H4 (cell line): ENCODE results near the gene IKBKG. TPM values are rescaled to one million over a fixed set of nuclear protein-coding genes. Genes with fewer than 3 reads are reported as not detected.
"Not testable (repeated sequence)": the region's sequence is repeated elsewhere in the genome, so short reads cannot be mapped to it uniquely, and the experiment has no call there.

Source experiments
- DNase-seq: peaks from one replicate; pipeline ENCODE4 v3.0.0-alpha.2; 2015; ENCODE audit warnings: low spot score
- total RNA-seq: library from RNA; depleted of rRNA; stranded (reverse); fragments of >200 nt; shearing (Covaris generic); gene quantifications from 2 replicates; pipeline ENCODE4 v1.2.3, GENCODE V29; 2014; rRNA removed

The IKBKG gene
- total RNA-seq, 1 experiment from 2014 or later, result 23.0 TPM

GRCh38 chrX:154602766-154603437 is 55.5 kb downstream of the IKBKG start:
- DNase-seq, result no peak

GRCh38 chrX:154603438-154604430 is 56.3 kb downstream of the IKBKG start:
- DNase-seq, result peak; percentile 92

- no peak for DNase-seq
These were observed 58.1 kb downstream of the IKBKG start for GRCh38 chrX:154605566-154605965.

GRCh38 chrX:154607370-154607769 is 60.0 kb downstream of the IKBKG start:
- no peak for DNase-seq

GRCh38 chrX:154607976-154608375 is 60.6 kb downstream of the IKBKG start:
- DNase-seq, result not testable (repeated sequence)

- DNase-seq, result not testable (repeated sequence)
These were observed 61.4 kb downstream of the IKBKG start for GRCh38 chrX:154608823-154609222.

GRCh38 chrX:154611146-154611545 is 63.7 kb downstream of the IKBKG start:
- not testable (repeated sequence) for DNase-seq

- not testable (repeated sequence) for DNase-seq
These were observed 66.2 kb downstream of the IKBKG start for GRCh38 chrX:154613586-154613985.

Other genes starting within 250 kb of the IKBKG start
- gene FLNA, start 173.0 kb upstream of the IKBKG start, total RNA-seq, result 409 and 458 TPM in 2 replicates
- 53.3 and 69.3 TPM in 2 replicates for gene EMD, start 168.3 kb upstream of the IKBKG start, total RNA-seq
- gene RPL10, start 149.2 kb upstream of the IKBKG start, total RNA-seq, result 5,829 and 6,316 TPM in 2 replicates
- gene DNASE1L1, start 138.4 kb upstream of the IKBKG start, total RNA-seq, result 19.4 and 21.8 TPM in 2 replicates
- 15.1 and 15.3 TPM in 2 replicates for gene TAFAZZIN, start 136.1 kb upstream of the IKBKG start, total RNA-seq
- gene ATP6AP1, start 118.9 kb upstream of the IKBKG start, total RNA-seq, result 60.2 and 69.2 TPM in 2 replicates
- gene GDI1, start 110.5 kb upstream of the IKBKG start, total RNA-seq, result 62.2 and 68.0 TPM in 2 replicates
- gene FAM50A, start 103.5 kb upstream of the IKBKG start, total RNA-seq, result 52.2 and 63.0 TPM in 2 replicates
- gene PLXNA3, start 89.3 kb upstream of the IKBKG start, total RNA-seq, result 1.6 and 1.9 TPM in 2 replicates
- gene LAGE3, start 68.3 kb upstream of the IKBKG start, total RNA-seq, result 57.8 and 96.3 TPM in 2 replicates
- 55.5 and 94.8 TPM in 2 replicates for gene UBL4A, start 61.0 kb upstream of the IKBKG start, total RNA-seq
- gene SLC10A3, start 57.0 kb upstream of the IKBKG start, total RNA-seq, result 20.0 and 35.3 TPM in 2 replicates
- gene FAM3A, start 31.4 kb upstream of the IKBKG start, total RNA-seq, result 17.2 and 17.9 TPM in 2 replicates
- 329 and 350 TPM in 2 replicates for gene G6PD, start 774 bp upstream of the IKBKG start, total RNA-seq
- gene CTAG1A, start 37.5 kb downstream of the IKBKG start, total RNA-seq, result not detected in 2 replicates
- not detected in 2 replicates for gene CTAG1B, start 71.7 kb downstream of the IKBKG start, total RNA-seq
- gene CTAG2, start 106.0 kb downstream of the IKBKG start, total RNA-seq, result not detected in 2 replicates
- gene GAB3, start 203.5 kb downstream of the IKBKG start, total RNA-seq, result 0.08 and 0.33 TPM in 2 replicates
- 47.9 and 68.3 TPM in 2 replicates for gene DKC1, start 215.2 kb downstream of the IKBKG start, total RNA-seq